Adipocyte (in vitro differentiated cells): Measurements from ENCODE around the gene SPDL1.

ENCODE experiments used
- DNase-seq: peaks from one replicate; pipeline ENCODE4 v3.0.0-alpha.2; 2015; ENCODE audit warnings: low read depth
- H3K27me3 ChIP-seq: replicated peaks from 2 replicates; pipeline ENCODE4 v1.7.0; 2013; ENCODE audit warnings: mild to moderate bottlenecking, low read length, moderate library complexity; ENCODE audit not compliant: control insufficient read depth, insufficient read depth
- H3K36me3 ChIP-seq: 2 replicates; pipeline ENCODE4 v1.7.0; 2013; ENCODE audit warnings: low read length, mild to moderate bottlenecking, moderate library complexity; ENCODE audit not compliant: control insufficient read depth, insufficient read depth, severe bottlenecking
- H3K4me1 ChIP-seq: 2 replicates; pipeline ENCODE4 v1.7.0; 2013; ENCODE audit warnings: mild to moderate bottlenecking, low read length, moderate library complexity; ENCODE audit not compliant: control insufficient read depth, insufficient read depth
- H3K4me3 ChIP-seq: 2 replicates; pipeline ENCODE4 v1.7.0; 2013; ENCODE audit warnings: mild to moderate bottlenecking, low read length, moderate library complexity
- H3K9ac ChIP-seq: 2 replicates; pipeline ENCODE4 v1.7.0; 2013; ENCODE audit warnings: mild to moderate bottlenecking, low read length, moderate library complexity
- H3K9me3 ChIP-seq: 2 replicates; pipeline ENCODE4 v1.7.0; 2013; ENCODE audit warnings: mild to moderate bottlenecking, low read length, moderate library complexity; ENCODE audit not compliant: control insufficient read depth

The SPDL1 gene

GRCh38 chr5:169583424-169584220, at the start of gene SPDL1:
Gene SPDL1 (plus strand): TSS chr5:169583773. CDS start chr5:169588417, 4,644 bp downstream.
- Histone ChIP-seq H3K9ac (peak within 1 kb of the TSS; percentile 93), H3K36me3 (peaks cover 7% of the 10 kb centered on the region), H3K4me1 (peaks cover 42% of the 10 kb centered on the region), H3K4me3 (peak within 1 kb of the TSS; percentile 89), H3K27me3 (no peaks in the 10 kb centered on the region), H3K9me3 (no peaks in the 10 kb centered on the region)
- DNase-seq: peak; percentile 99

GRCh38 chr5:169534311-169534880, 49.2 kb upstream of the SPDL1 start:
- Histone ChIP-seq H3K9me3 (no peaks in the 10 kb centered on the region), H3K36me3 (no peaks in the 10 kb centered on the region), H3K4me1 (peaks cover 24% of the 10 kb centered on the region), H3K27me3 (no peaks in the 10 kb centered on the region), H3K9ac (peak overlapping the region; percentile 53), H3K4me3 (peak overlapping the region; percentile 26)
- peak; percentile 35 for DNase-seq

- peak overlapping the region; percentile 53 for H3K9ac ChIP-seq
- peaks cover 24% of the 10 kb centered on the region for H3K4me1 ChIP-seq
- H3K4me3 ChIP-seq: peak overlapping the region; percentile 26
- peak; percentile 18 for DNase-seq
- no peaks in the 10 kb centered on the region for H3K27me3 ChIP-seq
- no peaks in the 10 kb centered on the region for H3K36me3 ChIP-seq
- H3K9me3 ChIP-seq: no peaks in the 10 kb centered on the region
These were observed 48.6 kb upstream of the SPDL1 start for GRCh38 chr5:169534939-169535338.

- Histone ChIP-seq H3K9ac (no peak overlapping the region), H3K4me1 (peaks cover 23% of the 10 kb centered on the region), H3K27me3 (no peaks in the 10 kb centered on the region), H3K9me3 (peaks cover 3% of the 10 kb centered on the region), H3K4me3 (no peak overlapping the region), H3K36me3 (no peaks in the 10 kb centered on the region)
- no peak for DNase-seq
These were observed 44.6 kb upstream of the SPDL1 start for GRCh38 chr5:169538944-169539343.

GRCh38 chr5:169542811-169543210, 40.8 kb upstream of the SPDL1 start:
- Histone ChIP-seq H3K4me3 (no peak overlapping the region), H3K27me3 (no peaks in the 10 kb centered on the region), H3K9ac (no peak overlapping the region), H3K4me1 (peaks cover 6% of the 10 kb centered on the region), H3K9me3 (peaks cover 3% of the 10 kb centered on the region), H3K36me3 (no peaks in the 10 kb centered on the region)
- no peak for DNase-seq

DNA sequence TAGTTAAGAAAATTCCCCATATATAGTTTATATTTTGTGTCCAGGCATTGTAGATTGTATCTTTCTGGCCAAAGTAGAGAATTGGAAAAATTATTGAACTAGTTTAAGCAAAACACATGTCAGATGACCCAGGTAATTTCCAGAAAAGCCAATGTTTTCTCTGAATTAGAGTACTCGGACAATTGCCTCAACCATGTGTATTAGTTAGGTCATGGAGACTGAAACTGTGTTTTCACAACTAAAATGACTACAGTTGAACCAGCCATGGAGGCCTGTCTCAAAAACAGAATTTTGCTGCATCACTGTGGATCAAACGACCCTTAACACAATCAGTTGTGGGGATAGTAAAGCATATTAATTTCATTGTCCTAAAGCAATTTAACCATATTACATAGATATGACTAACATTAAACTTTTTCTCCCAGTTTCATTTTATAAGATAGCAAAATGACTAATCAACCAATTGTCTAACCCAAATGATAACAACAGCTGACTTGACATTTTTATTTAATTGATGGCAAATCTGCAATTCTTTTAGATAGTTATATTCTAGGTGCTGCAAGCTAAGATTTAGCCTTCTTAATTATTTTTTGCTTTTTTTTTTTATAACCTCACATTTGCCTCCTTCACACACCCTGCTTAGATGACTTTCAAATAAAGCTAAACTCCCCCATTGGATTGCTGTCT, 39.2 kb upstream of the SPDL1 start:
- no peaks in the 10 kb centered on the region for H3K36me3 ChIP-seq
- peaks cover 3% of the 10 kb centered on the region for H3K9me3 ChIP-seq
- no peak overlapping the region for H3K9ac ChIP-seq
- H3K4me1 ChIP-seq: peaks cover 20% of the 10 kb centered on the region
- DNase-seq: no peak
- H3K4me3 ChIP-seq: no peak overlapping the region
- H3K27me3 ChIP-seq: no peaks in the 10 kb centered on the region

DNA sequence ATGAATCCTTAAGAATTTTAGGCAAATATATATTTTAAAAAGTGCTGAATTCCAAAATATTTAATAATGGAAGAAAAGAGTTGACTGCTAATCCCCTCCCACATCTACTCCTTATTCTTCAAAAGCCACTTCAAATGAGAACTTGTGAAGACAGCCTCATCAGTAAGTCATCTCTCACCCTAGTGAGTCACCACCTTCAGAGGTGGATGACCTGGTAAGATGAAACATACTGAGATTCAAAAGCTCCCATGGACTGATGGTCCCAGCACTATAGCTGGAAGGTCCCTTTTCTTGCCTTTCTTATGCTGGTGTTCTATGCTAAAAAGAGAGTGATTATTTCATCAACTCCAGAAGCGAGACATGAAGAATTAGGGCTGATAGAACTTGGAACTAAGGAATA, 37.8 kb upstream of the SPDL1 start:
- no peak for DNase-seq
- H3K9me3 ChIP-seq: peaks cover 3% of the 10 kb centered on the region
- no peaks in the 10 kb centered on the region for H3K36me3 ChIP-seq
- H3K27me3 ChIP-seq: no peaks in the 10 kb centered on the region
- H3K9ac ChIP-seq: no peak overlapping the region
- no peak overlapping the region for H3K4me3 ChIP-seq
- peaks cover 33% of the 10 kb centered on the region for H3K4me1 ChIP-seq

DNA sequence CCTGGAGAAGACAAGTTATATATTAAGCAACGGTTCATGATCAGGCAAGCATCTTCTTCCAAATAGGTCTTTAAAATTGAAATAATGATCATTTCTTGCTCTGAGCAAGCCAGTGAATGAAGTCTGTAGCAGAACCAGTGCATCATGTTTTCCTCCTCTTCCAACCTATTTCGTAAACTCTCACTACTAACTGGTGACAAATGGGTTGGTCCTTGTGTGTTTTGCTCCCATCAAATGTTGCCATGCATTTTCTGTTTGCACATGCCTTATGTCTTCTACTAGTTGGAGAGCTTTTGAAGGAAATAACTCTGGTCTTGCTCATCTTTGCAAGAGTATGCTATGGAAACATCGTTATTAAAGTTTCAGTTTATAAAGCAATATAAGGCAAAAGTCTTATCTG, 37.2 kb upstream of the SPDL1 start:
- H3K36me3 ChIP-seq: no peaks in the 10 kb centered on the region
- H3K9ac ChIP-seq: no peak overlapping the region
- H3K27me3 ChIP-seq: no peaks in the 10 kb centered on the region
- peaks cover 33% of the 10 kb centered on the region for H3K4me1 ChIP-seq
- no peak for DNase-seq
- no peak overlapping the region for H3K4me3 ChIP-seq
- peaks cover 3% of the 10 kb centered on the region for H3K9me3 ChIP-seq

DNA sequence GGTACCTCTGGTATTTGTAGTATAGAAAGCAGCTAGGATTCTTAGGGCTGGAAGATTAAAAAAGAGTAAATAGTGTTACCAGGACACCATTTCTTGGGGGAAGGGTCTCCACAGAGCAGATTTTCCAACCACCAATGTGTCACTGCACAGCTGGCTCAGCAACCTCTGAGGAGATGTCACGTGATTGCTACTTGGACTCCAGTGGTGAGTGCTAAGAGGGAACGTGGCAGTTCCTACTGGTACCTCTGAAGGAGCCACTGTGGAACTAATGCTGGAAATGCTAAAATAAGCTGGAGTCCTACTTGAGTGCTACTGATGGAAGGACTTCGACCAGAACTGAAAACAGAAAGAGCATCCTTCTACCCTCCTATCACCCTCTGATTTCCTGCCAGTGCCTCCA, 36.1 kb upstream of the SPDL1 start:
- Histone ChIP-seq H3K36me3 (no peaks in the 10 kb centered on the region), H3K27me3 (no peaks in the 10 kb centered on the region), H3K9ac (peak overlapping the region; percentile 53), H3K4me1 (peaks cover 33% of the 10 kb centered on the region), H3K4me3 (no peak overlapping the region), H3K9me3 (no peaks in the 10 kb centered on the region)
- DNase-seq: no peak

DNA sequence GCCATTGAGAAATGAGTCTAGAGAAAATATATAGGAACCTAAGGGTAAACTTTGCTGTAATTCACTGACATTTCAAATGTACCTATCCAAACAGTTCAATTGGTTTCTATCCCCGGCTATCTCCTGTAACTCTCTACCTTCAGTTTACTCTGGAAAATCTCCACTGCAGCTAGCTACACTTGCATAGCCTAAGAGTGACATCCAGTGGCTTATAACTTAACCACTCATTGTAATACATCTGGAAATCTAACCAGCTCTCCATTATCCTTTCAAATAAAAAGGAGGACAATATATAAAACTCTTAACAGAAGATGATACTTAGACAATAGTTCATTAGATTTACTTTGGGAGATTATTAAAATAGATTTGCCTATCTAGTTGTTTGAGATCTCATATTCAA, 35.3 kb upstream of the SPDL1 start:
- no peak overlapping the region for H3K4me3 ChIP-seq
- H3K9me3 ChIP-seq: peaks cover 2% of the 10 kb centered on the region
- no peaks in the 10 kb centered on the region for H3K27me3 ChIP-seq
- H3K9ac ChIP-seq: peak overlapping the region; percentile 53
- DNase-seq: peak; percentile 86
- peaks cover 33% of the 10 kb centered on the region for H3K4me1 ChIP-seq
- no peaks in the 10 kb centered on the region for H3K36me3 ChIP-seq

GRCh38 chr5:169549453-169550100, 34.0 kb upstream of the SPDL1 start:
- Histone ChIP-seq H3K9me3 (peaks cover 5% of the 10 kb centered on the region), H3K27me3 (no peaks in the 10 kb centered on the region), H3K4me1 (peaks cover 33% of the 10 kb centered on the region), H3K4me3 (no peak overlapping the region), H3K9ac (peak overlapping the region; percentile 53), H3K36me3 (no peaks in the 10 kb centered on the region)
- DNase-seq: peak; percentile 31
